Measurements from ENCODE around the gene CHRNA9. TPM values are rescaled to one million over a fixed set of nuclear protein-coding genes. Genes with fewer than 3 reads are reported as not detected.

CHRNA9 gene, protein sequence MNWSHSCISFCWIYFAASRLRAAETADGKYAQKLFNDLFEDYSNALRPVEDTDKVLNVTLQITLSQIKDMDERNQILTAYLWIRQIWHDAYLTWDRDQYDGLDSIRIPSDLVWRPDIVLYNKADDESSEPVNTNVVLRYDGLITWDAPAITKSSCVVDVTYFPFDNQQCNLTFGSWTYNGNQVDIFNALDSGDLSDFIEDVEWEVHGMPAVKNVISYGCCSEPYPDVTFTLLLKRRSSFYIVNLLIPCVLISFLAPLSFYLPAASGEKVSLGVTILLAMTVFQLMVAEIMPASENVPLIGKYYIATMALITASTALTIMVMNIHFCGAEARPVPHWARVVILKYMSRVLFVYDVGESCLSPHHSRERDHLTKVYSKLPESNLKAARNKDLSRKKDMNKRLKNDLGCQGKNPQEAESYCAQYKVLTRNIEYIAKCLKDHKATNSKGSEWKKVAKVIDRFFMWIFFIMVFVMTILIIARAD
- total RNA-seq (2014; rRNA removed; shearing (Covaris generic)) (not detected in 2 replicates), total RNA-seq (2022) (not detected in 2 replicates), Bru-seq, nascent RNA (percentile 12 among the genes with signal in this experiment), BruChase-seq, experiment 1, labeled RNA remaining after a 6-hour chase (percentile 9 among the genes with signal in this experiment), BruChase-seq, experiment 2, labeled RNA remaining after a 2-hour chase (percentile 16 among the genes with signal in this experiment)
- long read RNA-seq: 0 reads

DNA sequence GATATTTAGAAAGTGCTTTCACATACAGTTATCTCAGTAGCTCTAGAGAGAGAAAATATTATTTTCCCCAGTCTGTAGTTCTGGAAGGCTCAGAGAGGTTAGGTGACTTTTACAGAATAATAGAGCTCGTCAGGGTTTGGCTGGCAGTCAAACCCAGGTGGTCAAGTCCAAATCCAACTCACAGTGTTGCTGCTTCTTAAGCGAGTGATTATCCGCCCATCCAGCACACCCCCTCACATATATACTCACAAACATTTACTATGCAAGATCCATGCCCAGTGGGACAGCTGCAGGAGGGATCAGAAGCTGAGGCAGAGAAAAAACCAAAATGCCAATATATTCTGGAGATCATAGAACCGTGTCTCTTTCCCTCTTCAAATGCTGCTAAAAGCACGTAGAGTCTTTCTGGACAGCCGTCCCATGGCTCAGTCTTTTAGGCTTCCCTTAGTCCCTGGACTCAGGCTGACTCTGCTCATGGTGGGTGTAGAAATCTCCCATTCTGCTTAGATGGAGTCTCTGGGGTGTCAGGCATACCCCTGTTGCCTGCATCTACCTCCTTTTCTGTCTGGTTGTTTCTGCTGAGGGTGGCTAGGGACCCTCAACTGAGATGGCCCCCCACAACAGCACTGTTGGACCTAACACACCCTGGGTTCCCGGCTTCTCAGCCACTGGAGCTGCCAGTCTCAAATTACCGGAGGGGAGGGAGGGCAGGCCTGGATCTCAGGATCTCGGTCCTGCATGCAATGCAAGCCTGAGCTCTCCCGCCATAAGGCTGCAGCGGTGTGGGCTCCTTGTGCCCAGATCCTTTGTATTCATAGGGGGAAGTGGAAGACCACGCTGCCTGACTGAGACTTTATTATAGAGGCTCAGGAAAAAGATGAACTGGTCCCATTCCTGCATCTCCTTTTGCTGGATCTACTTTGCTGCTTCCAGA, at the start of gene CHRNA9:
CHRNA9 (plus strand) TSS at position 743 of the 934 bp plus-strand sequence; CDS start at position 878, 135 bp downstream.
- no peaks in the 10 kb centered on the region for H4K20me1 ChIP-seq (ENCODE audit: insufficient read depth, low read length)
- no peak within 1 kb of the TSS for H3K27ac ChIP-seq (ENCODE audit: low read depth, low read length, poor library complexity, severe bottlenecking)
- no TSS peak for BruUV-seq (replicated peaks)
- H3K4me3 ChIP-seq (ENCODE audit: low read depth, low read length, poor library complexity, severe bottlenecking): no peak within 1 kb of the TSS
- no peak for TF ChIP-seq EZH2phosphoT487 (IDR thresholded peaks at IDR 0.05; ENCODE audit: borderline replicate concordance, low read depth, low read length)
- TF ChIP-seq, protein P1, sequence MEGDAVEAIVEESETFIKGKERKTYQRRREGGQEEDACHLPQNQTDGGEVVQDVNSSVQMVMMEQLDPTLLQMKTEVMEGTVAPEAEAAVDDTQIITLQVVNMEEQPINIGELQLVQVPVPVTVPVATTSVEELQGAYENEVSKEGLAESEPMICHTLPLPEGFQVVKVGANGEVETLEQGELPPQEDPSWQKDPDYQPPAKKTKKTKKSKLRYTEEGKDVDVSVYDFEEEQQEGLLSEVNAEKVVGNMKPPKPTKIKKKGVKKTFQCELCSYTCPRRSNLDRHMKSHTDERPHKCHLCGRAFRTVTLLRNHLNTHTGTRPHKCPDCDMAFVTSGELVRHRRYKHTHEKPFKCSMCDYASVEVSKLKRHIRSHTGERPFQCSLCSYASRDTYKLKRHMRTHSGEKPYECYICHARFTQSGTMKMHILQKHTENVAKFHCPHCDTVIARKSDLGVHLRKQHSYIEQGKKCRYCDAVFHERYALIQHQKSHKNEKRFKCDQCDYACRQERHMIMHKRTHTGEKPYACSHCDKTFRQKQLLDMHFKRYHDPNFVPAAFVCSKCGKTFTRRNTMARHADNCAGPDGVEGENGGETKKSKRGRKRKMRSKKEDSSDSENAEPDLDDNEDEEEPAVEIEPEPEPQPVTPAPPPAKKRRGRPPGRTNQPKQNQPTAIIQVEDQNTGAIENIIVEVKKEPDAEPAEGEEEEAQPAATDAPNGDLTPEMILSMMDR (conservative IDR thresholded peaks at IDR 0.05; ENCODE audit: low read length): no peak
- H2AFZ ChIP-seq (ENCODE audit: low read length): no peak within 1 kb of the TSS
- no peak for DNase-seq (ENCODE audit: low spot score)
- no peak within 1 kb of the TSS for H3K4me2 ChIP-seq (ENCODE audit: low read length)
- intact Hi-C loops (cut with micrococcal nuclease; ENCODE audit: unreplicated experiment): no loop called here
- H3K9me3 ChIP-seq (ENCODE audit: low read length): no peaks in the 10 kb centered on the region
- H3K36me3 ChIP-seq (ENCODE audit: insufficient read depth, low read length): no peaks in the 10 kb centered on the region
- CTCF ChIA-PET (ENCODE audit: unreplicated experiment): no interaction called here
- H3K79me2 ChIP-seq (ENCODE audit: insufficient read depth, low read depth, low read length): no peaks in the 10 kb centered on the region
- no peaks in the 10 kb centered on the region for H3K9me2 ChIP-seq (ENCODE audit: insufficient read depth, low read length)
- no peaks in the 10 kb centered on the region for H3K4me1 ChIP-seq (ENCODE audit: insufficient read depth, low read length, poor library complexity, severe bottlenecking)
- POLR2A ChIA-PET: no interaction called here

DNA sequence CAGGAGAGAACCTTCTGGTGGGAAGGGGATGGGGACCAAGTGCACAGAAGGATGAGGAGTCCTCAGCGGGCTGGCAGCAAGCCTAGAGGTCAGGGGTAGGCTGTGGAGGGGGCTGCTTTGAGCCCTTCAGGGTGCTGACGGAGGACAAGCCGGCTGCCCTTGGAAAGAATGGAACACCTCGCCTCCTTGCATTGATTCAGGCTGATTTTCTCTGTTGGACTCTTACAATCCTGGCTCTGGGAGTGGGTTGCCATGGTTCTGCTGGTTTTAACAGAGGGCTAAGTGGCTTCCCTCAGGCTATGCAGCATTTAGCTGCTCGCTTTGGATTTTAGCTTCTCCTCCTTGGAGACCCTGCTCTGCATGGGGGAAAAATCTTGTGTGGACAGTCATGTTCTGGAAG, 49.4 kb upstream of the CHRNA9 start:
- intact Hi-C loops (cut with micrococcal nuclease; ENCODE audit: unreplicated experiment): no loop called here
- Histone ChIP-seq H3K4me1 (ENCODE audit: insufficient read depth, low read length, poor library complexity, severe bottlenecking) (peaks cover 22% of the 10 kb centered on the region), H3K27ac (ENCODE audit: low read depth, low read length, poor library complexity, severe bottlenecking) (no peak overlapping the region), H3K36me3 (ENCODE audit: insufficient read depth, low read length) (no peaks in the 10 kb centered on the region), H3K9me2 (ENCODE audit: insufficient read depth, low read length) (no peaks in the 10 kb centered on the region), H3K9me3 (ENCODE audit: low read length) (peaks cover 3% of the 10 kb centered on the region; the same call in 1 of the 2 replicates), H2AFZ (ENCODE audit: low read length) (no peak overlapping the region), H3K4me3 (ENCODE audit: low read depth, low read length, poor library complexity, severe bottlenecking) (no peak overlapping the region), H4K20me1 (ENCODE audit: insufficient read depth, low read length) (no peaks in the 10 kb centered on the region), H3K79me2 (ENCODE audit: insufficient read depth, low read depth, low read length) (no peaks in the 10 kb centered on the region), H3K4me2 (ENCODE audit: low read length) (no peak overlapping the region)
- CTCF ChIA-PET (ENCODE audit: unreplicated experiment): no interaction called here
- BruUV-seq (replicated peaks): no TSS peak
- POLR2A ChIA-PET: interaction anchor here (0.6 kb wide), 1 partner anchor 262 kb away, joined by 3 read pairs; no protein-coding TSS in a partner anchor
- no peak for DNase-seq (ENCODE audit: low spot score)
- no peak for TF ChIP-seq EZH2phosphoT487 (IDR thresholded peaks at IDR 0.05; ENCODE audit: borderline replicate concordance, low read depth, low read length)
- TF ChIP-seq, protein P1 (conservative IDR thresholded peaks at IDR 0.05; ENCODE audit: low read length): no peak
